ELR (cell line): Measurements from ENCODE around the gene GSTM5.
A peak's percentile ranks its signal among the peaks of the same experiment; 100 is the strongest.
"Not testable (repeated sequence)": the region's sequence is repeated elsewhere in the genome, so short reads cannot be mapped to it uniquely, and the experiment has no call there.

ENCODE experiments used
- DNase-seq: peaks from one replicate; pipeline ENCODE4 v3.0.0-alpha.2; 2015; ENCODE audit warnings: low read depth

GSTM5 gene

DNA sequence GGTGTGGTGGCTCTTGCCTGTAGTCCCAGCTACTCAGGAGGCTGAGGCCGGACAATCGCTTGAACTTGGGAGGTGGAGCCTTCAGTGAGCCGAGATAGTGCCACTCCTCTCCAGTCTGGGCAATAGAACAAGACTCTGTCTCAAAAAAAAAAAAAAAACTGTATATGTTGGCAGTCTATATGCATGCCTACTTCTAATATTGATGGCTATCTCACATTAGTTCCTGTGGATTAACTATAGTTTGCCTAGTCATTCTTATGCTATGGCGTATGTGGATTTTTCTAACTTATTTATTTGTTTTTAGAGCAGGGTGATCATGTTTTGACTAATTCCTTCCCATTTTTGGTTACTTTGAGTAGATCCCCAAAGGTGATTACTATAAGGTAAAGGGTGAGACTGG lies 15.0 kb upstream of the GSTM5 start:
- no peak for DNase-seq

DNA sequence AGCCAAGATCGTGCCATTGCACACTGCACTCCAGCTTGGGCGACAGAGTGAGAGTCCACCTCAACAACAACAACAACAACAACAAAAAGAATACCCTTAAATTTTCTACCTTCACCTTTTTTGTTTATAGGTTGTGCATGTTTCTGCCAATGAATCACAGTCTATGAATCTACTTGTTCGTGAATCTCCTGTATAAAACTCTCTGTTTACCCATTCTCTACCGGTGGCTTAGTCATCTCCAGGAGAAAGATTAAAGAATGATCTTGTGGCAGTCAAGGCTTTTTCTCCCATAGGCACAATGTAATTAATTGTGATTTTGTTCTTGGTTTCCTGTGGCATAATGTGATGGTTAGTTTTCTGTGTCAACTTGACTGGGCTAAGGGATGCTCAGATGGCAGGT lies 14.2 kb upstream of the GSTM5 start:
- not testable (repeated sequence) for DNase-seq

DNA sequence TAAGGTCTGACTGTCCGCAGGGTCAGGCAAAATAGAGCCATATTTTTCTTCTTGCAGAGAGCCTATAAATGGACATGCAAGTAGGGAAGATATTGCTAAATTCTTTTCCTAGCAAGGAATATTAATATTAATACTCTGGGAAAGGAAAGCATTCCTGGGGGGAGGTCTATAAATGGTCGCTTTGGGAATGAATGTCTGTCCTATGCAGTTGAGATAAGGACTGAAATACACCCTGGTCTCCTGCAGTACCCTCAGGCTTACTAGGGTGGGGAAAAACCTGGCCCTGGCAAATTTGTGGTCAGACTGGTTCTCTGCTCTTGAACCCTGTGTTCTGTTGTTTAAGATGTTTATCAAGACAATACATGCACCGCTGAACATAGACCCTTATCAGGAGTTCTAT lies 9.1 kb upstream of the GSTM5 start:
- not testable (repeated sequence) for DNase-seq

- DNase-seq: no peak
Observed at GRCh38 chr1:109704173-109704572, 7.9 kb upstream of the GSTM5 start.

GRCh38 chr1:109705411-109705810 lies 6.6 kb upstream of the GSTM5 start:
- DNase-seq: no peak

DNA sequence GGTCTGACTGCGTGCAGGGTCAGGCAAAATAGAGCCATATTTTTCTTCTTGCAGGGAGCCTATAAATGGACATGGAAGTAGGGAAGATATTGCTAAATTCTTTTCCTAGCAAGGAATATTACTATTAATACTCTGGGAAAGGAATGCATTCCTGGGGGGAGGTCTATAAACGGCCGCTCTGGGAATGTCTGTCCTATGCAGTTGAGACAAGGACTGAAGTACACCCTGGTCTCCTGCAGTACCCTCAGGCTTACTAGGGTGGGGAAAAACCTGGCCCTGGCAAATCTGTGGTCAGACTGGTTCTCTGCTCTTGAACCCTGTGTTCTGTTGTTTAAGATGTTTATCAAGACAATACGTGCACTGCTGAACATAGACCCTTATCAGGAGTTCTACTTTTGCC lies 3.1 kb upstream of the GSTM5 start:
- not testable (repeated sequence) for DNase-seq

GRCh38 chr1:109709822-109710221 lies 2.2 kb upstream of the GSTM5 start:
- not testable (repeated sequence) for DNase-seq

- DNase-seq: no peak
Observed at GRCh38 chr1:109712321-109712864, 342 bp downstream of the GSTM5 start.

- DNase-seq: no peak
Observed at GRCh38 chr1:109713636-109714035, 1.6 kb downstream of the GSTM5 start.

- no peak for DNase-seq
Observed at GRCh38 chr1:109714661-109715372, 2.8 kb downstream of the GSTM5 start.

DNA sequence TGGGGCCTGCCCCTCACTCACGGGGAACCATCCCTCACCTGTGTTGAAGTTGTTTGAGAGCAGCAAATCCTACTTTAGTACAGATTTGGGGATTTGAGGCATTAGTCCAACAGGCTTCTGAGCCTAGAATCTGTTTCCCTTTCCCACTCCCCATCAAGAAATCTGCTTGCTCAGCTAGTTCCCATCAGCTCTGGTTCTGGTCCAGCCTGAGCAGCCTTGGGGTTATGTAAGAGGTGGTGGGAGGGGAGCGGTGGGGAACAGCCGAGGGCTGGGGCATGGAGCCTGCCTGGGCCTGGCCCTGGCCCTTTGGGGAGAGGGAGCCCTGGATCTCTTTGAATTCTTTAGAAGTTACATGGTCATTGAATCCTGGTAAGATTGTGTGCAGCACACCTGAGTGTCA lies 4.1 kb downstream of the GSTM5 start:
- DNase-seq: no peak

DNA sequence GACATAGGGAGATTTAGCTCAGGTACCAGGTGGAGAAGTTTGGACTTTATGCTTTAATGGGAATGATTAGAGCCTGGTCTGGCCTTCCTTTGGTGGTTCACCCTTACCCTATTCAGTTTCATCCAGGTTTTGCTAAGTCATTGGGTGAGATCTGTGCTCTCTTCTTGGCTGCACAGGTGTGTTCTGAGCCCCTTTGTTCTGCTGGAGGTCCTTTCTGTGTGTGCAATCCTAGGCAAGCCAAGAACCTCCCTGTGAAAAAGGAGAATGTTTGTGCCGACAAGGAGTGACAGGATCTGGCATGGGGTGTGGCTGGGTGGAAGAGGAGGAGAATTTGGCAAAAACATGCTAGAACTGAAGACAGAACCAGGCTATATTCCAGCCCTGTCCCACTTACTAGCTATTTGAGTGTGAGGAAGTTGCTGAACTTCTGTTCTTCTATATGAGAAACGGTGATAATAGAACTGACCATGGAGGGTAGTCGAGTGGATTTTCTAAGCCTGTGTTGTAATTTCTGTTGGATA lies 4.6 kb downstream of the GSTM5 start:
- no peak for DNase-seq

GRCh38 chr1:109717729-109718128 lies 5.7 kb downstream of the GSTM5 start:
- no peak for DNase-seq

DNA sequence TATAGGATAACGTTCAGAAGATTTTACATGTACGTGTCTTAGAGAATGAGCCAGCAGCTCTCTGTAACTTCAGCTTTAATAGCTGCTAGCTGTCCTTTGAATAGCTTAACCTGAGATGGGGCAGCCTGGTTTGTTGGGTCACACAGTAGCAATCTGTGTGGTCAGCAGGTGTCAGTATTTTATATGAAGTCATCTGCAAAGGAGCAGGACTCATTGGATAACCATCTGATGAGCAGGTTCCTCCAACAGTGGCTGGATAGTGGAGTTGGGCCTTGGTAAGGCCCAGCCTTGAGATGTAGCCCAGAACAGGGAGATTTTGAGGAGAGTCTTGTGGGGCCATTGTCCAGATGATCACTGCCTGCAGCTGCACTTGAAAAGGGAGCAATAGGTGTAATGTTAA lies 6.4 kb downstream of the GSTM5 start:
- peak; percentile 66 for DNase-seq

GRCh38 chr1:109719337-109719837 lies 7.3 kb downstream of the GSTM5 start:
- peak; percentile 75 for DNase-seq

DNA sequence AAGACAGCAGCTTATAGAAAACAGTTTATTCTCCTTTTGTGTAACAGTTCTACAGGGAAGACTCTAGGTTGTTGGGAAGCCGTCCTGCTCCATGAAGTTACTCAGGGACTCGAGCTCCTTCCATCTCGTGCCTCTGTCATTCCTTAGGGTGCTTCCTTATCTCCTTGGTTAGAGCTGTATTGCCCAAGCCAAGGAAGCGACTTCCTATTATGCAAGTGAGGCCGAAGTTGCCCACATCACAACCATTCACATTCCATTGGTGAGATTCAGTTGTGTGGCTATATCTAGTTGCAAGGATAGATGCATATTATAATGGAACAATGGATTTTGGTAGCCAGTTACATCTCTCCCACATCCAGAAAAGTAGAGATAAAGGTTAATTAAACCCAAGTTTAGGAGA lies 9.0 kb downstream of the GSTM5 start:
- DNase-seq: no peak

DNA sequence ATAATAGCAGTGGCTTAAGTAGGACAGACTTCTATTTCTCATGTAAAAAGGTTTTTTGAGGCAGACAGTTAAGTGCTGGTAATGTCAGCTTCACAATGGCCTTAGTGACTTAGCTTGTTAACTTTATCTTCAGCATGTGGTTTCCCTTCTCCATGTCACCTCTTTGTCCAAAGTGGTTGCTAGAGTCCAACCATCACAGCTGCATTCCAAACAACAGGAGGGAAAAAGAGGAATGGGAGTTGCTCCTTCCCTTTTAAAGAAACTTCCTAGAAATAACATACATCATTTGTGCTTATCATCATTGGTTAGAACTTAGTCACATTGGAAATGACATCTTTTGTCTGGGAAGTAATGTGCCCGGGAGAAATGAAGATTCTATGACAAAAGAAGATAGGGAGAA lies 9.9 kb downstream of the GSTM5 start:
- DNase-seq: no peak

GRCh38 chr1:109722908-109723691 lies 11.0 kb downstream of the GSTM5 start:
- no peak for DNase-seq

DNA sequence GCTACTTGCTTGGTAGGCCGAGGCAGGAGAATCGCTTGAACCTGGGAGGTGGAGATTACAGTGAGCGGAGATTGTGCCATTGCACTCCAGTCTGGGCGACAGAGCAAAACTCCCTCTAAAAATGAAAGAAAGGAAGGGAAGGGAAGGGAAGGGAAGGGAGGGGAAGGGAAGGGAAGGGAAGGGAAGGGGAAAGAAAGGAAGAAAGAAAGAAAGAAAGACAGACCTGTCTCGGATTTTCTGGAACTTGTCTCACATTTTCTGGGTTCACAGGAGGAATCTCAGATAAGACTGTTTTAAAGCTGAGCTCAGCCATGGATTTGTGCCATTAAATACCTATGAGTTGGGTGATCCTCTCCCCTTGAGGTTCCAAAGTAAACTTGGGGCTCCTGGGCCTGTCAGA lies 12.9 kb downstream of the GSTM5 start:
- no peak for DNase-seq

DNA sequence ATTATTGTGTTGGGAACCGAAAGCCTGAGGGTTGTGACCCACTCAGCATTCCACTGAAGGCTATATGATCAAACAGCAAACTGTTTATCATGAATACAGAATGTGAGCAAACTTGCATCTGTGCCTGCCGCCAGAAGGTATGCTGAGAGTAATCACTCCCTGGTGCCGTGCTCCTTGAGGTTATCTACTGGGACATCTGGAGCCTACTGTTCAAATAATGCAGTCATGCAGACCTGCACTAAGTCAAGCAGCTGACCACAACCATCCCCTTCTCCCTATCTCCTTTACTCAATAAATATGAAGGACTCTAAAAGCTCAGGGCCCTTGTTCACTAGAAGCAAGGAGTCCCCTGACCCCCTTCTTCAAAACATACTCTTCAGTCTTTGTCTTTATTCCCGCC lies 13.5 kb downstream of the GSTM5 start:
- DNase-seq: no peak

DNA sequence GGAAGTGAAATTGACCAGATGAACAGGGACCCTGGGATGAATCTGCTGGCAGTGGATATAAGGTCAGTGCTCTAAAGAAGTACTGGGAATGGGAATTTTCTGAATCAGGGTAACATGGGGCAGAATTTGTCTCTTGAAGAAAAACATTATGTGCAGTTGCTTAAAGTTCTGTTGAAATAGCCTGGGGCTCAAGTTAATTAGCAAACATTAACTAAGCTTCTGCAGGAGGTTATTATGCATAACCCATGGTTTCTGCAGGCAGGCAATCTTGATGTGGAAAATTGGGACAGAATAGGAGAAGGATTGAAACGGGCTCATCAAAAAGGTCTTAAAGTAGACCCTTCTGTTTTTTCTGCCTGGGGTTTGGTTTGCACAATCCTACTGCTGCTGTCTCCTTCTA lies 14.0 kb downstream of the GSTM5 start:
- no peak for DNase-seq

- DNase-seq: no peak
Observed at GRCh38 chr1:109726728-109727373, 14.8 kb downstream of the GSTM5 start.
